Dedifferentiated amniotic fluid mesenchymal stem cell (primary cell): Measurements from ENCODE around the gene VSTM4.

ENCODE experiments used
- DNase-seq: peaks from one replicate; pipeline ENCODE4 v3.0.0-alpha.2; 2016; ENCODE audit errors: extremely low spot score

The VSTM4 gene

DNA sequence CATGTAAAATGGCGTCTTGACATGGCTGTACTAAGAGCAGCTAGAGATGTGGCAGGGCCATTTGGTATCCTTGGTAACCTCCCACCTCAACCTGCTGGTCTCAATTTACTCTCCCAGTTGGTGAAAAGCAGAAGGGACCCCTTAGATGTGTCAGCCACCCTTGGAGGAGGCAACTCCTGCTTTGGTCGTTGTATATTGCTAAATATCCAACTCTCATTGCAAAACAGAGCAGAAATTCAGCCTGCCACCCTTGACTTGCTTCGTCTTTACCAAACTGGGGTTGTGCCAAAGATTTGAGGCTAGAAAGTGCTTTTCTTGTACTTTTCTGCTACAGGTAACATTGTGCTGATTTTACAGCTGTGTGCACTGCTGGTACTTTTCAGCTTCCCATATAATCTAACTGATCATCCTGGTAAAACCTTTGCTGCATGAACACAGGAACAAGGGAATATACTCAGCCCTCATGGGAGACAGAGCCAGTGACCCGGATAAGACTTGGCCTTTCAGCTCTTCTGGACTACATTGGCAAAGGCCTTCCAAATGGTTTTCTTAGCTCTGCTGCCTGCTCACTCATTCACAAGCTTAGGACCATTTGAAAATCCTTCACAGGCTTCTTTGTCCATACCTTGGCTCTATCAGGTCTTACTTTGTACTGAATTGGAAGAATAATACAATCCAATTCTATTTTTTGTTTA, 2.2 kb upstream of the VSTM4 start:
- no peak for DNase-seq

- DNase-seq, result no peak
Observed at GRCh38 chr10:49116509-49117375, 1.4 kb upstream of the VSTM4 start.

- no peak for DNase-seq
Observed at GRCh38 chr10:49115796-49116508, 630 bp upstream of the VSTM4 start.

DNA sequence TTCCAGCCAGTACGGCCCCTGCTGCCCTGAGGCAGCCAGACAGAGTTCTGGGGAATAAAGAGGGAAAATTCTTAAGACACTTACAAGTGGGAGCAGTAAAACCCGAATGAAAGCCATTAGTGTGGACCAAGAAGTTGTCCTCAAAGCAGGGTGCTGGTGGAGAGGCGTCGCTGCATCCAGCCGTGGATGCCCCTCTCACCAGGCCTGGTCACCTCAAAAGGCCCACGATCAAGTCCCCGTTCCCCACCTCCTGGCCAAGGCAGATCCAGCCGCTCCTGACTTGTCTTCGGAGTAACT, 656 bp downstream of the VSTM4 start:
- no peak for DNase-seq

- no peak for DNase-seq
Observed at GRCh38 chr10:49113741-49114141, 1.6 kb downstream of the VSTM4 start.

GRCh38 chr10:49112851-49113250, 2.5 kb downstream of the VSTM4 start:
- no peak for DNase-seq

DNA sequence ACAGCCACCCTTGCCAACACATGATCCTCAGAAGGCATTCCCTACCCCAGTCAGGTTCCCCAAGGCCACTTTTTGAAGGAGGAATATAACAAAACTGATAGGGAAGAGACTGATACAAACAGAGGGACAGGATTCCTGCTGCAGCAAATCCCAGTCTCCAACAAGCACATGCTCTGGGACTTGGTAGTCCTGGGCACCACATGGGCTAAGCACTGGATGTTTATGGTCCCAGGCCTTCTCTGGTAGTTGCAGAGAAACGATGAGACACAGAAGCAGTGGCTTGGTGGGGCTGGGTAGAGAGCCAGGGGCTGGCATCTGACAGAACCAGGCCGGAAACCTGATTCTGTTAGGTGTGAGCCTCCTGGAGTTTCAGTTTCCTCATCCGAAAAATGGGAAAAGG, 3.2 kb downstream of the VSTM4 start:
- no peak for DNase-seq

DNA sequence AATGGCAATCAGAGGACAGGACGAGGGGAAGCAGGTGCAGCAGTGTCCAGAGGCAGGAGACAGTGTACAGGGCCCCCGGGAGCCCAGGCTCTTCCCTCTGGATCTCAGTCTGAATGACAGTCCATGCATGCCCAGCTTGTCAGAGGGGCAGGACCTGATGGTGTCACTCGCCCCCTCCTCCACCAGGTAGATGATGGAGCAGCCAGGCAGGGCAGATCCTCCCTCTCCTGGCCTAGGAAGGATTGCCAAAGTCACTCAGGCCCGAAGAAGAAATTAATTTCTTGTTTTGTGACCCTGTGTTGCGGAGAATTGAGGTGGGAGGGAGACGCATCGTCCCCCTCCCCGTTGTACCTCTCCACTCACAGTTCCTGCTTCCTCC, 4.0 kb downstream of the VSTM4 start:
- no peak for DNase-seq

- no peak for DNase-seq
Observed at GRCh38 chr10:49110684-49111319, 4.5 kb downstream of the VSTM4 start.

- DNase-seq, result peak; percentile 76
Observed at GRCh38 chr10:49109669-49110340, 5.5 kb downstream of the VSTM4 start.

GRCh38 chr10:49108656-49109055, 6.7 kb downstream of the VSTM4 start:
- no peak for DNase-seq

GRCh38 chr10:49107887-49108267, 7.4 kb downstream of the VSTM4 start:
- DNase-seq, result no peak

DNA sequence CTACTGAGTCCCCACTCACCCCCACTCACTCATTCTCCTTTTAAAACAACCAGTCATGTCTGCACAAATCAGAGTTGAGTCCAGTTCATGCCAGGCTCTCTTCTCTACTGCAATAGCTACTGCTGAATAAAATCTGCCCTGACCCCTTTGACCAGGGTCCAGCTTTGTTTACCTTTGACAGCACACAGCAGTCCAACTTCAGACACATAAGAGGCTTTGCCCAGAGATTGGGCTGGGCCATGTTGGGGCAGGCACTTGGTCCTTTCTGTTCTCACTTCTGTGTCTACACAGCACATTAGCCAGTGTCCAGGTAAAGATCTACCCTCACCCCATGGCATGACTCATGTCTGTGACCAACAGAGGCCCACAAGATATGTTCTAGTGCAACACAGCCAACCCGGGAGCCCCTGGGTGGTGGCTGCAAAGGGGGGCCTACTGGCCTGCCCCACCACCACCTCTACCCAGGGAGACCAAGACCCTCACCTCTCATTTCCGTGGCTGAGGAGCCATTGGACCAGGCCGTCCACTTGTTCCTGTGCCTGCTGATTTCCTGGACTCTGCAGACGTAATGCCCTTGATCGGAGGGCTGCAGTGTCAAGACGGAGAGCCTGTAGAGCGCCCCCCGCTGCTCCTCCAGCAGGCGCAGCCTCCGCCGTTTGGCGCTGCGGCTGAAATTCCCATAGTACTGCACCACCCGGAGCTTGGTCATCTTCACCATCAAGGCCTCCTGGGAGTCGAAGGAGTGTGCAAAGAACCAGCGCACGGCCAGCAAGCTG, 8.0 kb downstream of the VSTM4 start:
- DNase-seq, result no peak

DNA sequence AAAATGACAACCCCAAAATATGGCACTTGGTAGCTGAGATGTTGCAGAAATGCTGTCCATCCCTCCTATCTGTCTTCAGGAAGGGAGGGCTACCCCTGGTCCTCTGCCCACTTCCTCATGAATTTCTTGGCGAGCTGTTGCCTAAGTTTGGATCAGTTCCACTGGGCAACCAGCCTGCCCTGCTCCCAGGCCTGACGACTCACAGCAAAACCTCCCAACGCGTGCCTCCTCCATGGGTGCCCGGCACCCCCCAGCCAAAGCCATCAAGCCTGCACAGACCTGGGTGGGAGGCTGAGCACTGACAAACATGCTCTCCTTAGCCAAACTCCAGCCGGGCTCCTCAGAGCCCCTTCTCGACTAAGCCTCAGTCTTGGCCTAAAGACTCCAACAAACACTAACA, 8.9 kb downstream of the VSTM4 start:
- no peak for DNase-seq

GRCh38 chr10:49105076-49105475, 10.2 kb downstream of the VSTM4 start:
- no peak for DNase-seq

GRCh38 chr10:49104323-49104722, 11.0 kb downstream of the VSTM4 start:
- DNase-seq, result no peak

DNA sequence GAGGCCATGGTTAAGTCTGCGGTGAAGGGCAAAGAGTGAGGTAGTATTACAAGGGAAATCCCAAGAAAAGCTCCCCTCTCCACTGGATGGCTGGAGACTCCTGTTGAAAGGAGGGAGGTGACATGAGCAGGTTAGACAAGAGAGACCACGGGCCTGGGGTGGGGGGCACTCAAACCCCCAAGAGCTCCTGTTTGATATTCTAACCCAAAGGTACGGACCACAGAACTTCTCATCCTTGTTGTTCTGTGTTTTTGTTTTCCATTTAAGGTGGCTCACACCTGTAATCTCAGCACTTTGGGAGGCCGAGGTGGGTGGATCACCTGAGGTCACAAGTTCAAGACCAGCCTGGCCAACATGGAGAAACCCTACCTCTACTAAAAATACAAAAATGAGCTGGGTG, 11.6 kb downstream of the VSTM4 start:
- DNase-seq, result no peak

DNA sequence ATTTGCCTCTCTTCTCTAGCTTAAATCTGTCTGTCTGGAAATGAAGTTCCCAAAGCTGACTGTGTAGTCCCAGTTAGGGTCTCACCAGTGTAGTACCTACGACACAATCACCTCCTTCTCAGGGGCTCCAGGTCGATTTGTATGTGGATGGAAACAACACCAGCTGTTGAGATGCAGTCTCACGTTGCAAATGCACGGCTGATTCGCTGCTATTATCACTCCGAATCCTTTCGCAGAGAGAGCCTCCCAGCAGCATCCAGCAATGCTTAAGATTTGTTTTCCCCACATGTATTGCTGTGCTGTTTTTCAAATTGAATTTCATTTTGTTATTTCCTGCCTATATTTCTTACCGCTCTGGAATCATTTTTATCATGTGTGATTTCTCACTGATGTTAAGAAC, 16.3 kb downstream of the VSTM4 start:
- DNase-seq, result no peak

DNA sequence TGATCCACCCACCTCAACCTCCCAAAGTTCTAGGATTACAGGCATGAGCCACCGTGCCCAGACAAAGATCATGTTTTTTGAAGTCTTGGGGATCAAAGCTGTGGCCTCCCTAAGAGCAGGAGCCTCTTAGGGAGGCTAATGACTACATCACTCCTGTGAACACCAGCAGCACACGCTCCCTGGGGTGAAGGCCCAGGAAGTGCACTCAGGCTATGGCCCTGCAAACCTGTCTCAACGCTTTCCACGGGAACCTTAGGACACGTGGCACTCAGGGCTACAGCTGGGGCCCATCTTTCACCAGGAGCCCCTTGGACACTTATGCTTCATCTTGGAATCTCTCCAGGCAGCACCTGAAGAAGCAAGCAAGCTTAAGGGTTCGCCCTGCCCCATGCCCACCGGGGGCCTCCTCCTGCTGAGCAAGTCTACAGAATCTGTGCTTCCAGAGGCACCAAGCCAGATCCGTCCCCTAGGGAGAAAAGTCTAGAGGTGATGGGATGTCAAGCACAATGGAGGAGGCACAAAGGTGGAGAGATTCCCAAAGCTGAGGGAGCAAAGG, 18.4 kb downstream of the VSTM4 start:
- DNase-seq, result no peak

DNA sequence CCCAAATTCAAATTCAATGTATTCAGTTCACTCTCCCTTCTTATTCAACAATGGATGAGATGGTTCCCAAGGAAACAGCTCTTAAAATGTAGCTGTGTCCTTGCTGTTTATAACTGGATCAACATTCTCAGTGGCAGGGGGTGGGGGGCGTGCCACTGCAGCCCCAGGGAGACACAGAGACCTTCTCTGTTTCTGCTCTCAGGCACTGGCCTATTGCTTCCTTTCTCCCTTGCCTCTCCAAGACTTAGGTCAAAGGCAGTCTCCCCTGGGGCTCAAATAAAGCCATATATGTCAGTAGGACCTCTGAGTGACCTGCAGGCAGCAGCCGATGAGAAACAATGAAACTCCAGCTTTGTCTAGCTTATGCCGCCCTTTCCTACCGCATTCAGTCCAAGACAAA, 20.7 kb downstream of the VSTM4 start:
- no peak for DNase-seq

- DNase-seq, result no peak
Observed at GRCh38 chr10:49093922-49094321, 21.4 kb downstream of the VSTM4 start.
